Stimulated activated CD8-positive, alpha-beta memory T cell treated with anti-CD3 and anti-CD28 coated beads, Interleukin-2, amount 100 ng/mL, for 1 hour (primary cell): ENCODE results near the gene EIF5A2.

Source experiments
- DNase-seq, 2 donors: peaks; one replicate each; pipeline ENCODE4 v3.0.0-alpha.2; 2020; ENCODE audit warnings: low read depth in 2 of 2

EIF5A2 gene

GRCh38 chr3:170852324-170852723 lies 56.1 kb downstream of the EIF5A2 start:
- DNase-seq: no peak

GRCh38 chr3:170848292-170848917 lies 60.0 kb downstream of the EIF5A2 start:
- no peak for DNase-seq

GRCh38 chr3:170844377-170844776 lies 64.1 kb downstream of the EIF5A2 start:
- no peak for DNase-seq

GRCh38 chr3:170840291-170840859 lies 68.1 kb downstream of the EIF5A2 start:
- DNase-seq: no peak

GRCh38 chr3:170839518-170840100 lies 68.8 kb downstream of the EIF5A2 start:
- no peak for DNase-seq
